Tibial nerve (tissue), 4 donors: ENCODE measurements around the gene OR1D5.

Experiments
- EP300 ChIP-seq, 2 donors: sonication (generic); formaldehyde crosslinking; IDR thresholded peaks; one replicate each; pipeline ENCODE4 v1.6.1; 2017; ENCODE audit warnings: antibody characterized with exemption in 2 of 2, mild to moderate bottlenecking in 1 of 2
- POLR2A ChIP-seq, 2 donors: fragments of 450-650 bp; IDR thresholded peaks; one replicate each; pipeline ENCODE4 v1.6.1; 2017; ENCODE audit warnings: antibody characterized with exemption in 2 of 2, mild to moderate bottlenecking in 2 of 2, moderate library complexity in 2 of 2
- TF ChIP-seq, protein P1 (sequence below), 5 experiments: fragments of 200-600 bp in 3 of 5; fragments of 450-650 bp in 2 of 5; sonication (generic) in 3 of 5; IDR thresholded peaks; one replicate each; pipeline ENCODE4 v1.5.1; 2016 to 2019; ENCODE audit warnings: antibody characterized with exemption in 5 of 5, mild to moderate bottlenecking in 3 of 5, moderate library complexity in 2 of 5

DNA sequence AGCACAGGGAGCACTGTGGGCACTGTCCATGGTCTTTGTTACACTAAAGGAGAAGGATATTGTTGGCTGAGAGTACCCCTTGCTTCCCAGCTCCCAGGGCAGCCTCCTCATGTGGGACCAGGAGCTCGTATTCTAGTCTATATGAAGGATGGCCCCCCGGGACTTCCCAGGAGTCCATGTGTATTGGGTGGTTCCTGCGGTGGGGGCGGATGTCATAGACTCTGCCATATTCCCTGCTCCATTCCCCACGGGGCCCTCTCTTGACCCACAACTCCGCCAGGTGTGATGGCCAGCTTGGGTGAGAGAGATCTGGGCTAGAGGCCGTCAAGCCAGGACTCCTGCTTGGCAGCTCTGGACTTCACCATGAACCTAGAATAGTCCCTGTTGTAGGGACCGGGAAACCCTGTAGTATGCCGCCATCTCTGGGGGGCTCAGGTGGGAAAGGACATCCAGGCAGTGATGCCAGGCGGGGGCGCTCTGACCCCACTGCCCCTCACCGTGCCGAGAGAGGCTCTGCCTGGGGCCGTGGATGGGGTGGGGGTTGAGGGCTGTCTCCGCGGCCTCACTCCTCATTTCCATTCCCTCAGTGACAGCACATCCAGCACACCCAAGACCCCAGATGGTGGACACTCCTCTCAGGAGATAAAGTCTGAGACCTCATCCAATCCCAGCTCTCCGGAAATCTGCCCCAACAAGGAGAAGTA lies 37.8 kb downstream of the OR1D5 start:
- TF ChIP-seq POLR2A (IDR thresholded peaks at IDR 0.05) (no peak), EP300 (IDR thresholded peaks at IDR 0.05) (no peak)
- TF ChIP-seq, protein P1, sequence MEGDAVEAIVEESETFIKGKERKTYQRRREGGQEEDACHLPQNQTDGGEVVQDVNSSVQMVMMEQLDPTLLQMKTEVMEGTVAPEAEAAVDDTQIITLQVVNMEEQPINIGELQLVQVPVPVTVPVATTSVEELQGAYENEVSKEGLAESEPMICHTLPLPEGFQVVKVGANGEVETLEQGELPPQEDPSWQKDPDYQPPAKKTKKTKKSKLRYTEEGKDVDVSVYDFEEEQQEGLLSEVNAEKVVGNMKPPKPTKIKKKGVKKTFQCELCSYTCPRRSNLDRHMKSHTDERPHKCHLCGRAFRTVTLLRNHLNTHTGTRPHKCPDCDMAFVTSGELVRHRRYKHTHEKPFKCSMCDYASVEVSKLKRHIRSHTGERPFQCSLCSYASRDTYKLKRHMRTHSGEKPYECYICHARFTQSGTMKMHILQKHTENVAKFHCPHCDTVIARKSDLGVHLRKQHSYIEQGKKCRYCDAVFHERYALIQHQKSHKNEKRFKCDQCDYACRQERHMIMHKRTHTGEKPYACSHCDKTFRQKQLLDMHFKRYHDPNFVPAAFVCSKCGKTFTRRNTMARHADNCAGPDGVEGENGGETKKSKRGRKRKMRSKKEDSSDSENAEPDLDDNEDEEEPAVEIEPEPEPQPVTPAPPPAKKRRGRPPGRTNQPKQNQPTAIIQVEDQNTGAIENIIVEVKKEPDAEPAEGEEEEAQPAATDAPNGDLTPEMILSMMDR (IDR thresholded peaks at IDR 0.05): no peak
